Nephron (organoid): Measurements from ENCODE around the gene DOC2A.

Experiments
- H3K27ac Mint-ChIP-seq, 3 experiments: 2 replicates each; pipeline ENCODE4 v1.8.0; 2020; ENCODE audit warnings: mixed read lengths in 3 of 3, mild to moderate bottlenecking in 2 of 3, moderate library complexity in 1 of 3
- H3K27me3 Mint-ChIP-seq: 2 replicates; pipeline ENCODE4 v1.8.0; 2021; ENCODE audit warnings: low read depth, mild to moderate bottlenecking, moderate library complexity, mixed read lengths
- H3K36me3 Mint-ChIP-seq: 2 replicates; pipeline ENCODE4 v1.8.0; 2020; ENCODE audit warnings: low read depth, mixed read lengths
- H3K4me1 Mint-ChIP-seq: 2 replicates; pipeline ENCODE4 v1.8.0; 2020; ENCODE audit warnings: mixed read lengths
- H3K4me3 Mint-ChIP-seq, 3 experiments: 2 replicates each; pipeline ENCODE4 v1.8.0; 2020; ENCODE audit warnings: mild to moderate bottlenecking in 3 of 3, mixed read lengths in 3 of 3, moderate library complexity in 2 of 3
- H3K9me3 Mint-ChIP-seq: 2 replicates; pipeline ENCODE4 v1.8.0; 2020; ENCODE audit warnings: mixed read lengths
- TF ChIP-seq, protein P1 (sequence below), 3 experiments: fragments of 200-600 bp; sonication (generic); IDR thresholded peaks; one replicate each; pipeline ENCODE4 v1.5.0; 2021; ENCODE audit warnings: antibody characterized with exemption in 3 of 3; ENCODE audit not compliant: unreplicated experiment in 3 of 3

DOC2A gene

DNA sequence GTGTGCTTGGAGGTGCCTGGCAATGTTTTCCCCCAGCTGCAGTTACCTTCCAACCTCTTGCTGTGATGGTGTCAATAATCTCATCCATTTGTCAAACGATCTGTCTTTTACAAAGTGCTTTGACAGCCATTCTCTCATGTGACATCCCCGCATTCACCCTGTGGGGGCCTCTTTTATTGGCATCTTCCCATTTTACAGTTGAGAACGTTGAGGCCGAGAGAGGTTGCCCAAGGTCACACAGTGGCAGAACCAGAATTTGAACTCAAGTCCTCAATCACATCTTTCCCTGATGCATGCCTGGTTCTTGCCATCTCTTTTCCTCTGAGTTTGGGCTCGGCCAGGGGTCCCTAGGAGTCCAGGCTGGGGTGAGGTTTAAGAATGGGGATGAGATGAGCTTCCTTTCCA, 35.7 kb downstream of the DOC2A start:
- Mint-ChIP-seq H3K4me1 (peaks cover 27% of the 10 kb centered on the region), H3K27ac (peak overlapping the region; percentile 51 to 79 (median 73)), H3K9me3 (peaks cover 5% of the 10 kb centered on the region), H3K36me3 (peaks cover 48% of the 10 kb centered on the region), H3K4me3 (peak overlapping the region; percentile 95 to 100 (median 96)), H3K27me3 (no peaks in the 10 kb centered on the region)
- TF ChIP-seq, protein P1, sequence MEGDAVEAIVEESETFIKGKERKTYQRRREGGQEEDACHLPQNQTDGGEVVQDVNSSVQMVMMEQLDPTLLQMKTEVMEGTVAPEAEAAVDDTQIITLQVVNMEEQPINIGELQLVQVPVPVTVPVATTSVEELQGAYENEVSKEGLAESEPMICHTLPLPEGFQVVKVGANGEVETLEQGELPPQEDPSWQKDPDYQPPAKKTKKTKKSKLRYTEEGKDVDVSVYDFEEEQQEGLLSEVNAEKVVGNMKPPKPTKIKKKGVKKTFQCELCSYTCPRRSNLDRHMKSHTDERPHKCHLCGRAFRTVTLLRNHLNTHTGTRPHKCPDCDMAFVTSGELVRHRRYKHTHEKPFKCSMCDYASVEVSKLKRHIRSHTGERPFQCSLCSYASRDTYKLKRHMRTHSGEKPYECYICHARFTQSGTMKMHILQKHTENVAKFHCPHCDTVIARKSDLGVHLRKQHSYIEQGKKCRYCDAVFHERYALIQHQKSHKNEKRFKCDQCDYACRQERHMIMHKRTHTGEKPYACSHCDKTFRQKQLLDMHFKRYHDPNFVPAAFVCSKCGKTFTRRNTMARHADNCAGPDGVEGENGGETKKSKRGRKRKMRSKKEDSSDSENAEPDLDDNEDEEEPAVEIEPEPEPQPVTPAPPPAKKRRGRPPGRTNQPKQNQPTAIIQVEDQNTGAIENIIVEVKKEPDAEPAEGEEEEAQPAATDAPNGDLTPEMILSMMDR (IDR thresholded peaks at IDR 0.05; ENCODE audit: unreplicated experiment in 3 of 3): no peak

DNA sequence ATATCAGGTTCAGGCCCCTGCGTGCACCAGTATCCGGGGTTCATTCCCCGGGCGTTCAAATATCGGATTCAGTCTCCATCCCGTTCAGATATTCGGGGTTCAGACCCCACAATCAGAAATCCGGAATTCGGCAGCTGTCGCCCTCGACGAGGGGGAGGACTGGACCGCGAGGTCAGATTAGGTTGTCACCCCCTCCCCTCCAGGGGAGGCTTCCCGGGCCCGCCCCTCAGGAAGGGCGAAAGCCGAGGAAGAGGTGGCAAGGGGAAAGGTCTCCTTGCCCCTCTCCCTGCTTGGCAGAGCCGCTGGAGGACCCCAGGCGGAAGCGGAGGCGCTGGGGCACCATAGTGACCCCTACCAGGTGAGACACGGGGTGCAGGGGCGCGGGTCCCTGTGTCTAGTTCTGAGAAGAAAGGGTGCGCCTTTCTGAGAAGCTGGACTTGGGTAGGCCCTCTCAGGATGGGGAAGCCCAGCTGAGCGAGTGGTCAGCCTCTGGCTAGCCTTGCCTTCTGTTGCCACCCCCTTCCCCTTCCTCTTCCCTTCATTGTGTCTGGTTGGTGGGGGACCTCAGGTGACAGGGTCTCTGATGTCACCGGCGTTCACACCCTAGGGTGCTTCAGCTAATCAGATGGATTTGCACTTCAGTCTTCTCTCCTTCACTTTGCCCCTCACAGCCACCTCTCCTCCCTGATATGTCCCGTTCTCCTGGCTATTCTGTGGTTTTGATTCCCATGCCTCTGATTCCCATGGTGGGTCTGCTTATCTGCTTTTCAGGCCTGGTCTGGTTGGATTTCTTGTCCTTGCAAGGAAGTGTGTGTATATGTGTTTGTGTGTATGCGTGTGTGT, 36.3 kb downstream of the DOC2A start:
- peaks cover 5% of the 10 kb centered on the region for H3K9me3 Mint-ChIP-seq

DNA sequence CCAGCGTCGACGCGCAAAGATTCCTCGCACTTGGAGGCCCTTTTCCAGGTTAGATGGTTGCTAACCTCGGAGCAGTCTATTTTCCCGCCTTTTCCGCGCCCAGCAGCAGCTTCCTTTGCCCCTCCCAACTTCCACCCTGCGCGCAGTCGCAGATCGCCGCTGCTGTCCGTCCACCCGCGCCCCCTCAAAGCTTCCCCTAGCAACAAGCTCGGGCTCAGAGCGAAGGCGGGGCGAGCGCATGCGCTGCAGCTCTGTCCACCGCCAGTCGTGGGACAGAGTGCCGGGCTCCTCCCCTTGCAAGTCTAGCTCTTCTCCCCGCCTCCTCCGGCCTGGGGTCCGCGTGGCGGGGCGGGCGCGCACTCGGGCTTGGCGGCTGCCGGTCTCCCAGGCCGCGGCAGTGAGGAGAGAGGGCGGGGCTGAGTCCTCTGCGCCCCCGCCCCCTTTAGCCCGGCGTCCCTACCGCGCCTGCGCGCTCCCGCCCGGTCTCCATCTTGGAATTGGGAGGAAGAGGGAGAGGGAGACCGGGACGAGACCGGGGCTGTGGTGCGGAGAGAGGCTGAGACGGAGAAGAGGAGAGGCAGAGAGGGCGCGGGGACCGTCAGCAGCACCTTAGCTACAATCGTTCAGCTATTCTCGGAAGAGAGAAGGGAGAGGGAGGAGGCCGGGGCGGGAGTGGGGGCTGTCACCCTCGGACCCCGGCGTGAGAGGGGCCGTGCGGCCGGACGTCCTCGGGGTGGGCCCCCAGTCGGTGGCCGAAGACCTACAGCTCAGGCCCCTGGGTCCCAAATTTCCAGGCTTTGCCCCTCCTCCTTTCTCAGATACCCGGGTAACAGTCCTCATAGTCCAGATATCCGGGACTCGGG, 37.2 kb downstream of the DOC2A start, which contains the start of gene TAOK2:
TSS of gene TAOK2 (plus strand) at position 485 of the 863 bp plus-strand sequence. CDS start 3,905 bp downstream, outside the sequence.
- H3K27me3 Mint-ChIP-seq: no peaks in the 10 kb centered on the region
- TF ChIP-seq, protein P1 (IDR thresholded peaks at IDR 0.05; ENCODE audit: unreplicated experiment in 3 of 3): no peak
- peaks cover 44% of the 10 kb centered on the region for H3K36me3 Mint-ChIP-seq
- peaks cover 5% of the 10 kb centered on the region for H3K9me3 Mint-ChIP-seq
- H3K4me3 Mint-ChIP-seq: peak within 1 kb of the TSS; percentile 95 to 100 (median 96)
- H3K4me1 Mint-ChIP-seq: peaks cover 27% of the 10 kb centered on the region
- H3K27ac Mint-ChIP-seq: peak within 1 kb of the TSS; percentile 73 to 97 (median 95)

More for the DNA sequence above, 36.3 kb downstream of the DOC2A start:
- H3K36me3 Mint-ChIP-seq: peaks cover 46% of the 10 kb centered on the region
- no peaks in the 10 kb centered on the region for H3K27me3 Mint-ChIP-seq
- TF ChIP-seq, protein P1 (IDR thresholded peaks at IDR 0.05; ENCODE audit: unreplicated experiment in 3 of 3): no peak
- peak overlapping the region; percentile 73 to 97 (median 95) for H3K27ac Mint-ChIP-seq
- H3K4me1 Mint-ChIP-seq: peaks cover 27% of the 10 kb centered on the region
- H3K4me3 Mint-ChIP-seq: peak overlapping the region; percentile 95 to 100 (median 96)

DNA sequence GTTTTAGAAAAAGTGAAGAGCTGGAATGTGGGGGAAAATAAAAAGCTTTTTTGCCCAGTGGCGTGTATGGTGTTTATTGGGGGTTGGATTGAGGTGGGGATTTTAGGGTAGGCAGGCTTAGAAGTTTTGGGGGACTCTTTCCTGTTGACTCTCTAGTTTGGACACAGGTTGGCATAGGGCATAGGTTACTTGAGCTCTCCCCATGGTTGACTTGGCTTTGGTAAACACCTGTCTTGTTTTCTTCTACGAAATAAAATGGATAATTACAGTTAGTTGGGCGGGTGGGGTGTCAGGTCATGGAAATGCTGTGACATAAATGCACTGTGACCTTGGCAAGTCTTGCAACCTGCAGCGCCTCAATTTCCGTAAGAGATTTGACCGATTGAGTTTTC, 37.8 kb downstream of the DOC2A start:
- Mint-ChIP-seq H3K9me3 (peaks cover 5% of the 10 kb centered on the region), H3K36me3 (peaks cover 44% of the 10 kb centered on the region), H3K27ac (peak overlapping the region; percentile 72 to 97 (median 95)), H3K4me3 (peak overlapping the region; percentile 95 to 100 (median 96)), H3K4me1 (peaks cover 27% of the 10 kb centered on the region), H3K27me3 (no peaks in the 10 kb centered on the region)
- TF ChIP-seq, protein P1 (IDR thresholded peaks at IDR 0.05; ENCODE audit: unreplicated experiment in 3 of 3): no peak

DNA sequence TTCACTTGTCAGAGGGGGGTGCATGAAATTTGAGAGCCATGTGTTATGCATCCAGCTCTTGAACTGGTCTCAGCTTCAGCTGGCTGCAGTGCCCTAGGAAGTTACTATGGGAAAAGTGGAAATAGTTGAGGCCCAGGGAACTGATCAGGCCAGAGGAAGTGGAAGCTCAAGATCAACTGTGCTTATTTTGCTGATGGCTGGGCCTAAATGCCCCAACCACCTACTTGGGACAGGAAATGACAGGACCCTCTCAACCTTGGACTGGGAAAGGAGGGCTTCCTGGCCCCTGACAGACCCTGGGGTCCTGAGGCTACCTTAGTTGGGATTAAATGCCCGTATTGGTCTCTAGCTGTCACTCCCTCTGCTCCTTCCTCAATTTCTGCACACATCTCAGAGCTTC, 38.3 kb downstream of the DOC2A start:
- Mint-ChIP-seq H3K27ac (no peak overlapping the region), H3K36me3 (peaks cover 43% of the 10 kb centered on the region), H3K27me3 (no peaks in the 10 kb centered on the region), H3K4me1 (peaks cover 27% of the 10 kb centered on the region), H3K9me3 (peaks cover 5% of the 10 kb centered on the region), H3K4me3 (peak overlapping the region in 1 of 3 experiments; percentile 96)
- TF ChIP-seq, protein P1 (IDR thresholded peaks at IDR 0.05; ENCODE audit: unreplicated experiment in 3 of 3): no peak
